Panc1 (cell line): ENCODE data around the gene ALLC.

Experiments
- CTCF ChIP-seq: fragments of 450-650 bp; IDR thresholded peaks from 2 replicates; pipeline ENCODE4 v1.5.1; 2017; ENCODE audit warnings: mild to moderate bottlenecking
- POLR2AphosphoS5 ChIP-seq: IDR thresholded peaks from 2 replicates; pipeline ENCODE4 v1.6.1; 2012; ENCODE audit warnings: mild to moderate bottlenecking, low read depth, low read length, moderate library complexity
- REST ChIP-seq, 2 experiments: IDR thresholded peaks; 2 replicates each; pipeline ENCODE4 v1.6.1; 2011 to 2012; ENCODE audit warnings: low read depth in 2 of 2, control low read depth in 1 of 2, low read length in 1 of 2, mild to moderate bottlenecking in 1 of 2, moderate library complexity in 1 of 2; ENCODE audit not compliant: insufficient read depth in 1 of 2
- SIN3A ChIP-seq: IDR thresholded peaks from 2 replicates; pipeline ENCODE4 v1.6.1; 2012; ENCODE audit warnings: low read depth, mild to moderate bottlenecking, low read length, moderate library complexity, borderline replicate concordance; ENCODE audit not compliant: insufficient read depth
- TCF7L2 ChIP-seq: IDR thresholded peaks from 2 replicates; pipeline ENCODE4 v1.6.1; 2011; ENCODE audit warnings: mild to moderate bottlenecking, low read depth, low read length, inconsistent platforms

- TF ChIP-seq CTCF: no peak
- no peak for TF ChIP-seq SIN3A
- no peak for TF ChIP-seq POLR2AphosphoS5
- TF ChIP-seq REST (IDR thresholded peaks at IDR 0.05; ENCODE audit: insufficient read depth in 1 of 2, low read depth in 2 of 2, low read length in 1 of 2): no peak
- TF ChIP-seq TCF7L2: no peak
Observed at GRCh38 chr2:3664925-3665324, 6.9 kb downstream of the ALLC start.
